ENCODE data around the gene LCK. TPM values are rescaled to one million over a fixed set of nuclear protein-coding genes. Genes with fewer than 3 reads are reported as not detected.

Gene LCK
- total RNA-seq, 2 donors from 2014 or later: 1.8 to 4.4 TPM

DNA sequence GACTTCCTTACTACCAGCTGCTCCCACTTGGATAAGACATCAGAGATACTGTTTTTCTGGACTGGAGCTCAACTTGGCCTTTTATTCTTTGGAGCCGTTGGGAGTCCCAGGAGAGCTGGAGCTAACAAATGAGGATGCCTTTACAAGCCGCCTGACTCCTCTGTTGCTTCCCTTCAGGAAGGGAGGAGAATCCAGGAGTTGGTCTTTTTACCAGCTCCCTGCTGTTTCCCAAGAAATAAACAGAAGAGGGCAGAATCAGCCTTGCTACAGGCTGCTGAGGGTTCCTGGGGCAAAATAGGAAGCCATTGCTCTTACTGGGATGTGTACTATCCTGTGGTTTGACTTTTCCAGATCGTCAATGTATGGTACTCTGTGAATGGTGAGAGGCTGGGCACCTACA is 27.4 kb upstream of the LCK start:
- Histone ChIP-seq H3K27me3 (ENCODE audit: control insufficient read depth, insufficient read depth, low read length, poor library complexity, severe bottlenecking) (no peaks in the 10 kb centered on the region), H3K4me3 (ENCODE audit: low read length) (peak overlapping the region; percentile 98), H3K9ac (ENCODE audit: extremely low read depth, low read length, poor library complexity, severe bottlenecking) (no peak overlapping the region), H3K4me1 (ENCODE audit: control insufficient read depth, insufficient read depth, low read length) (no peaks in the 10 kb centered on the region), H3K36me3 (ENCODE audit: control insufficient read depth, insufficient read depth, low read length) (peaks cover 57% of the 10 kb centered on the region), H3K27ac (ENCODE audit: low read depth, low read length) (no peak overlapping the region), H3K9me3 (ENCODE audit: control insufficient read depth, low read length) (no peaks in the 10 kb centered on the region)
- Mint-ChIP-seq H3K9me3 (no peaks in the 10 kb centered on the region), H3K4me3 (peak overlapping the region; percentile 97), H3K27me3 (ENCODE audit: insufficient read depth) (no peaks in the 10 kb centered on the region), H3K4me1 (peaks cover 9% of the 10 kb centered on the region), H3K27ac (peak overlapping the region; percentile 48), H3K36me3 (ENCODE audit: low read depth) (peaks cover 50% of the 10 kb centered on the region)
- 98 to 100% methylated on average over 3 of the region's 3 CpGs for WGBS, 2 experiments (ENCODE audit: insufficient coverage in 1 of 2, insufficient read length in 1 of 2)
- DNase-seq: no peak
- TF ChIP-seq, protein P1, sequence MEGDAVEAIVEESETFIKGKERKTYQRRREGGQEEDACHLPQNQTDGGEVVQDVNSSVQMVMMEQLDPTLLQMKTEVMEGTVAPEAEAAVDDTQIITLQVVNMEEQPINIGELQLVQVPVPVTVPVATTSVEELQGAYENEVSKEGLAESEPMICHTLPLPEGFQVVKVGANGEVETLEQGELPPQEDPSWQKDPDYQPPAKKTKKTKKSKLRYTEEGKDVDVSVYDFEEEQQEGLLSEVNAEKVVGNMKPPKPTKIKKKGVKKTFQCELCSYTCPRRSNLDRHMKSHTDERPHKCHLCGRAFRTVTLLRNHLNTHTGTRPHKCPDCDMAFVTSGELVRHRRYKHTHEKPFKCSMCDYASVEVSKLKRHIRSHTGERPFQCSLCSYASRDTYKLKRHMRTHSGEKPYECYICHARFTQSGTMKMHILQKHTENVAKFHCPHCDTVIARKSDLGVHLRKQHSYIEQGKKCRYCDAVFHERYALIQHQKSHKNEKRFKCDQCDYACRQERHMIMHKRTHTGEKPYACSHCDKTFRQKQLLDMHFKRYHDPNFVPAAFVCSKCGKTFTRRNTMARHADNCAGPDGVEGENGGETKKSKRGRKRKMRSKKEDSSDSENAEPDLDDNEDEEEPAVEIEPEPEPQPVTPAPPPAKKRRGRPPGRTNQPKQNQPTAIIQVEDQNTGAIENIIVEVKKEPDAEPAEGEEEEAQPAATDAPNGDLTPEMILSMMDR (conservative IDR thresholded peaks at IDR 0.05): no peak

DNA sequence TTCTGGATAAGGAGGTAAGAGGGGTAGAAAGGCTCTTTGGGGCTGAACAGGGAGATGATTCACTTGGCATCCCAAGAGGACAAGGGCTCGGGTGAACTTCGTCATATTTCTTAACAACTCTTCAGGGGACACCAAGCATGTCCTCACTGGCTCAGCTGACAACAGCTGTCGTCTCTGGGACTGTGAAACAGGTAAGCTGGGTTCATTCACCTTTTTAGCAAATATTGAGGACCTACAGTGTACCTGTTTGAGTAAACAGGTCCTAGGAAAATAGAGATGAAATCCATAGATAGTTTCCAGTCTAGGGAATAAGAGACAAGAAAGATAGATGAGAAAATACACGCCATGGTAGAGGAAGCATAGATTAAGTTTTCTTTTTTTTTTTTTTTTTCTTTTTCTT is 26.8 kb upstream of the LCK start:
- TF ChIP-seq, protein P1 (conservative IDR thresholded peaks at IDR 0.05): no peak
- Mint-ChIP-seq H3K36me3 (ENCODE audit: low read depth) (peaks cover 52% of the 10 kb centered on the region), H3K9me3 (no peaks in the 10 kb centered on the region), H3K27ac (no peak overlapping the region), H3K4me3 (peak overlapping the region; percentile 97), H3K27me3 (ENCODE audit: insufficient read depth) (no peaks in the 10 kb centered on the region), H3K4me1 (peaks cover 9% of the 10 kb centered on the region)
- Histone ChIP-seq H3K27ac (ENCODE audit: low read depth, low read length) (no peak overlapping the region), H3K36me3 (ENCODE audit: control insufficient read depth, insufficient read depth, low read length) (peaks cover 56% of the 10 kb centered on the region), H3K4me1 (ENCODE audit: control insufficient read depth, insufficient read depth, low read length) (no peaks in the 10 kb centered on the region), H3K4me3 (ENCODE audit: low read length) (no peak overlapping the region), H3K9ac (ENCODE audit: extremely low read depth, low read length, poor library complexity, severe bottlenecking) (no peak overlapping the region), H3K9me3 (ENCODE audit: control insufficient read depth, low read length) (no peaks in the 10 kb centered on the region), H3K27me3 (ENCODE audit: control insufficient read depth, insufficient read depth, low read length, poor library complexity, severe bottlenecking) (no peaks in the 10 kb centered on the region)
- WGBS, 2 experiments (ENCODE audit: insufficient coverage in 1 of 2, insufficient read length in 1 of 2): 90 to 95% methylated on average over 3 to 4 of the region's 4 CpGs
- DNase-seq: no peak

DNA sequence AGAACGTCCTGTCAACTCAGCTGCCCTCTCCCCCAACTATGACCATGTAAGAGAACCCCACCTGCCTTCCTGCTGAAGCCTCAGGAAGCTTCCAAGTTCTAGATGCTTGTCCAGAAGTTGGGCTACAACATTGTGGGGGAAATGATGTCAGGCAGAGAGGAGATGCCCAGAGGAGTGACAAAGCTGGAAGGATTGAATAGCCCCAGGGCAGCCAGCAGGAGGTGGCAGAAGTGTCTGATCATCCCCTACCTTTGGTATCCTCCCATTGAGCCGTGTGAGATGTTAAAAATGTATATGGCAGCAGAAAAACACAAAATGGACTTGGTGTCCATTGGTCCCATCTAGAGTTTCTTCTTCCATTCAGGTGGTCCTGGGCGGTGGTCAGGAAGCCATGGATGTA is 22.3 kb upstream of the LCK start:
- H3K36me3 Mint-ChIP-seq (ENCODE audit: low read depth): peaks cover 37% of the 10 kb centered on the region
- H3K27ac Mint-ChIP-seq: no peak overlapping the region

More for the DNA sequence above, 22.3 kb upstream of the LCK start:
- Histone ChIP-seq H3K9ac (ENCODE audit: extremely low read depth, low read length, poor library complexity, severe bottlenecking) (no peak overlapping the region), H3K36me3 (ENCODE audit: control insufficient read depth, insufficient read depth, low read length) (peaks cover 65% of the 10 kb centered on the region), H3K4me3 (ENCODE audit: low read length) (no peak overlapping the region), H3K27me3 (ENCODE audit: control insufficient read depth, insufficient read depth, low read length, poor library complexity, severe bottlenecking) (no peaks in the 10 kb centered on the region), H3K4me1 (ENCODE audit: control insufficient read depth, insufficient read depth, low read length) (no peaks in the 10 kb centered on the region), H3K9me3 (ENCODE audit: control insufficient read depth, low read length) (no peaks in the 10 kb centered on the region), H3K27ac (ENCODE audit: low read depth, low read length) (no peak overlapping the region)
- Mint-ChIP-seq H3K9me3 (no peaks in the 10 kb centered on the region), H3K27me3 (ENCODE audit: insufficient read depth) (no peaks in the 10 kb centered on the region), H3K4me3 (no peak overlapping the region), H3K4me1 (no peaks in the 10 kb centered on the region)
- no peak for DNase-seq
- TF ChIP-seq, protein P1 (conservative IDR thresholded peaks at IDR 0.05): no peak
- WGBS, 2 experiments (ENCODE audit: insufficient coverage in 1 of 2, insufficient read length in 1 of 2): 90 to 100% methylated on average over 2 to 3 of the region's 3 CpGs

Data from endodermal cell (in vitro differentiated cells).